Upper lobe of left lung (tissue), 6 donors: Measurements from ENCODE around the gene C3orf70. TPM values are rescaled to one million over a fixed set of nuclear protein-coding genes. Genes with fewer than 3 reads are reported as not detected.

ENCODE experiments used
- ATAC-seq, 2 donors: fragments of 200-7000 bp; cut with Tn5 transposase; one replicate each; pipeline ENCODE4 v1.9.1; 2022; ENCODE audit warnings: mild to moderate bottlenecking in 2 of 2, moderate library complexity in 2 of 2; ENCODE audit not compliant: low FRiP score in 2 of 2
- DNase-seq, 2 donors: peaks; one replicate each; pipeline ENCODE4 v3.0.0-alpha.2; 2019 to 2020
- H3K27ac ChIP-seq, 4 donors: fragments of 200-600 bp; sonication (generic); one replicate each; pipeline ENCODE4 v1.5.1; 2016 to 2019
- H3K27me3 ChIP-seq, 4 donors: fragments of 200-600 bp; sonication (generic); one replicate each; pipeline ENCODE4 v1.5.1; 2017 to 2019
- H3K36me3 ChIP-seq, 4 donors: fragments of 200-600 bp; sonication (generic); one replicate each; pipeline ENCODE4 v1.5.1; 2016 to 2019
- H3K4me1 ChIP-seq, 4 donors: fragments of 200-600 bp; sonication (generic); one replicate each; pipeline ENCODE4 v1.5.1; 2018 to 2019
- H3K4me3 ChIP-seq, 4 donors: fragments of 200-600 bp; sonication (generic); one replicate each; pipeline ENCODE4 v1.5.1; 2017 to 2019; ENCODE audit warnings: mild to moderate bottlenecking in 2 of 4, moderate library complexity in 1 of 4
- H3K9me3 ChIP-seq, 4 donors: fragments of 200-600 bp; sonication (generic); one replicate each; pipeline ENCODE4 v1.5.1; 2018 to 2019
- EP300 ChIP-seq, 4 donors: sonication (generic); formaldehyde crosslinking; IDR thresholded peaks; one replicate each; pipeline ENCODE4 v1.5.1; 2017; ENCODE audit warnings: antibody characterized with exemption in 4 of 4, control low read depth in 2 of 4
- POLR2A ChIP-seq, 4 donors: fragments of 450-650 bp; IDR thresholded peaks; one replicate each; pipeline ENCODE4 v1.5.1; 2016 to 2017; ENCODE audit warnings: antibody characterized with exemption in 4 of 4, mild to moderate bottlenecking in 2 of 4
- POLR2AphosphoS5 ChIP-seq, 2 donors: sonication (generic); formaldehyde crosslinking; IDR thresholded peaks; one replicate each; pipeline ENCODE4 v1.5.1; 2017; ENCODE audit warnings: antibody characterized with exemption in 2 of 2
- WGBS, 2 donors: methylation state at CpG; one replicate each; pipeline ENCODE4 v1.1.5; 2017 to 2018; 5-methylcytosine and 5-hydroxymethylcytosine counted together
- total RNA-seq, 6 donors: library from RNA; depleted of rRNA in 4 of 6; stranded (reverse); fragments of >200 nt in 4 of 6; gene quantifications; one replicate each; pipeline versions ENCODE4 v1.1.0 to v1.2.1, GENCODE V29; 2016 to 2021
- TF ChIP-seq, protein P1 (sequence below), 6 experiments: fragments of 450-650 bp in 4 of 6; fragments of 200-600 bp in 2 of 6; sonication (generic) in 2 of 6; IDR thresholded peaks; one replicate each; pipeline ENCODE4 v1.5.1; 2016 to 2019; ENCODE audit warnings: antibody characterized with exemption in 6 of 6
- donor health status: DM: no; HTN: no; CAD: no; lungs with moderate emphysema.
- donor health status: DM: no; HTN: yes; CAD: no; lungs with severe emphysema.

The C3orf70 gene
- total RNA-seq, 6 donors from 2014 or later = 0.67 to 3.9 (median 1.6) TPM

DNA sequence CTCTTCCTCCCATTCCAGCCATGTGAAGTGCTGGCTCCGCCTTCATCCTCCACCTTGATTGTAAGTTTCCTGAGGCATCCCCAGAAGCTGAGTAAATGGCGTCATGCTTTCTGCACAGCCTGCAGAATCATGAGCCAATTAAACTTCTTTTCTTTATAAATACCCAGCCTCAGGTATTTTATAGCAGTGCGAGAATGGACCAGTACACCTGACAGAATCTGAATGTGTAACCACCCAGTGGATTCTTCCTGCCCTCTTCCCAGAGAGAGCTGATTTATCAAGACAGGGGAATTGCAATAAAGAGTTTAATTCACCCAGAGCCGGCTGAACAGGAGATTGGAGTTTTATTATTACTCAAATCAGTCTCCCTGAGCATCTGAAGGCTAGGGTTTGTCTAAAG, 86.6 kb downstream of the C3orf70 start:
- no peaks in the 10 kb centered on the region for H3K36me3 ChIP-seq
- 93 to 96% methylated on average over 4 of the region's 4 CpGs for WGBS, 2 donors
- no peak for TF ChIP-seq POLR2AphosphoS5 (IDR thresholded peaks at IDR 0.05)
- TF ChIP-seq EP300 (IDR thresholded peaks at IDR 0.05) = no peak
- TF ChIP-seq, protein P1, sequence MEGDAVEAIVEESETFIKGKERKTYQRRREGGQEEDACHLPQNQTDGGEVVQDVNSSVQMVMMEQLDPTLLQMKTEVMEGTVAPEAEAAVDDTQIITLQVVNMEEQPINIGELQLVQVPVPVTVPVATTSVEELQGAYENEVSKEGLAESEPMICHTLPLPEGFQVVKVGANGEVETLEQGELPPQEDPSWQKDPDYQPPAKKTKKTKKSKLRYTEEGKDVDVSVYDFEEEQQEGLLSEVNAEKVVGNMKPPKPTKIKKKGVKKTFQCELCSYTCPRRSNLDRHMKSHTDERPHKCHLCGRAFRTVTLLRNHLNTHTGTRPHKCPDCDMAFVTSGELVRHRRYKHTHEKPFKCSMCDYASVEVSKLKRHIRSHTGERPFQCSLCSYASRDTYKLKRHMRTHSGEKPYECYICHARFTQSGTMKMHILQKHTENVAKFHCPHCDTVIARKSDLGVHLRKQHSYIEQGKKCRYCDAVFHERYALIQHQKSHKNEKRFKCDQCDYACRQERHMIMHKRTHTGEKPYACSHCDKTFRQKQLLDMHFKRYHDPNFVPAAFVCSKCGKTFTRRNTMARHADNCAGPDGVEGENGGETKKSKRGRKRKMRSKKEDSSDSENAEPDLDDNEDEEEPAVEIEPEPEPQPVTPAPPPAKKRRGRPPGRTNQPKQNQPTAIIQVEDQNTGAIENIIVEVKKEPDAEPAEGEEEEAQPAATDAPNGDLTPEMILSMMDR (IDR thresholded peaks at IDR 0.05) = no peak
- TF ChIP-seq POLR2A (IDR thresholded peaks at IDR 0.05) = no peak
- no peaks in the 10 kb centered on the region for H3K4me1 ChIP-seq
- H3K9me3 ChIP-seq = peaks cover 0 to under 1% (median 0%) of the 10 kb centered on the region in 4 donors
- no peak overlapping the region for H3K27ac ChIP-seq
- DNase-seq = no peak
- H3K27me3 ChIP-seq = no peaks in the 10 kb centered on the region
- no peak overlapping the region for H3K4me3 ChIP-seq
- no peak for ATAC-seq

DNA sequence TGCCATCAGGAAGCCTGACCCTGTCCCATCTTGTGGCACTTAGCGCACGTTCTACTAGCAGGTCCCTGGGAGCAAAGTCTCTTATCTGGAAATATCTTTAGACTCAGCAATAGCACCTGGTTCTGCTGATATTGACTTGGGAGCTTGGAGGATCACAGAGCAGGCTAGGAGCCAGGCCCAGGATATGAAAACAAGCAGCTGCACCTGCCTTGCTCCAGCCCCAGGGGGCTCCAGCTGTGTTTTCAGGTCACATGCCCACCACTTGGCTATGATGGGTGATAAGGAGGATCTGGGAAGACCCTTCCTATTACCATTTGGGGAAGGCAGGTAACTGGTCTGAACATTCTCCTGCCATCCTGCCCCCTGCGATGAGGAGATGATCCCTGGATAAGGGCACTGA, 87.8 kb downstream of the C3orf70 start:
- ATAC-seq = no peak
- no peak for DNase-seq
- Histone ChIP-seq H3K4me1 (no peaks in the 10 kb centered on the region), H3K36me3 (no peaks in the 10 kb centered on the region), H3K27me3 (no peaks in the 10 kb centered on the region), H3K9me3 (peaks cover 0 to 10% (median 2%) of the 10 kb centered on the region in 4 donors), H3K4me3 (no peak overlapping the region), H3K27ac (no peak overlapping the region)
- TF ChIP-seq EP300 (IDR thresholded peaks at IDR 0.05) (no peak), POLR2AphosphoS5 (IDR thresholded peaks at IDR 0.05) (no peak), POLR2A (IDR thresholded peaks at IDR 0.05) (no peak)
- TF ChIP-seq, protein P1 (IDR thresholded peaks at IDR 0.05) = no peak
- 94 to 100% methylated on average over 1 to 3 of the region's 3 CpGs for WGBS, 2 donors

DNA sequence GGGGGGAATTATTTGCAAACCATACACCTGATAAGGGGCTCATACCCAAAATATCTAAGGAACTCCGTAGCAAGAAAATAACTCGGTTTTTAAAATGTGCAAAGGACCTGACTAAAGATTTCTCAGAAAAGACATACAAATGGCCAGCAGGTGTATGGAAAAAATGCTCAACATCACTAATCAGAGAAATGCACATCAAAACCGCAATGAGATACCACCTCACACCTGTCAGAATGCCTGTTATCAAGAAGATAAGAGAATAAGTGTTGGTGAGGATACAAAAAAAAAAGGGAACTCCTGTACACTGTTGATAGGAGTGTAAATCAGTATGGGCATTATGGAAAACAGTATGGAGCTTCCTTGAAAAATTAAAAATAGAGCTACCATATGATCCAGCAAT, 89.4 kb downstream of the C3orf70 start:
- 86 to 87% methylated on average over 3 of the region's 3 CpGs for WGBS, 2 donors
- Histone ChIP-seq H3K4me1 (no peaks in the 10 kb centered on the region), H3K9me3 (peaks cover 0 to 10% (median 2%) of the 10 kb centered on the region in 4 donors), H3K27me3 (no peaks in the 10 kb centered on the region), H3K27ac (no peak overlapping the region), H3K4me3 (no peak overlapping the region), H3K36me3 (no peaks in the 10 kb centered on the region)
- no peak for ATAC-seq
- no peak for DNase-seq
- TF ChIP-seq, protein P1 (IDR thresholded peaks at IDR 0.05) = no peak
- TF ChIP-seq POLR2AphosphoS5 (IDR thresholded peaks at IDR 0.05) = no peak
- no peak for TF ChIP-seq POLR2A (IDR thresholded peaks at IDR 0.05)
- no peak for TF ChIP-seq EP300 (IDR thresholded peaks at IDR 0.05)

DNA sequence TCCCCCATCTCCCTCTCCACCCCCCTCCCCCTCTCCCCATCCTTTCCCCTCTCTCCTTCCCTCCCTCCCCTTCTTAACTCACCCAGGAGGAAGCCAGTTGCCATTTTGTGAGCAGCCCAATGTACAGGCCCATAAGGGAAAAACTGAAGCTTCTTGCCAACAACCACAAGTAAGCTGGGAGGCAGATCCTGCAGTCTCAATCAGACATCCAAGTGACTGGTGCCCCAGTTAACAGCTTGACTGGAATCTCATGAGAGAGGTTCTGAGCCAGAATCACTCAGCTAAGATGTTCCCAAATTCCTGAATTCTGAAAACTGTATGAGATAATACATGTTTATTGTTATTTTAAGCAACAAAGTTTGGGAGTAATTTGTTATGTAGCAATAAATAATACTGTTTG, 90.7 kb downstream of the C3orf70 start:
- DNase-seq (no peak), ATAC-seq (no peak)
- Histone ChIP-seq H3K4me1 (no peaks in the 10 kb centered on the region), H3K4me3 (no peak overlapping the region), H3K9me3 (peaks cover 0 to 14% (median 7%) of the 10 kb centered on the region in 4 donors), H3K27ac (no peak overlapping the region), H3K36me3 (no peaks in the 10 kb centered on the region), H3K27me3 (no peaks in the 10 kb centered on the region)
- TF ChIP-seq POLR2AphosphoS5 (IDR thresholded peaks at IDR 0.05) = no peak
- TF ChIP-seq POLR2A (IDR thresholded peaks at IDR 0.05) = no peak
- no peak for TF ChIP-seq EP300 (IDR thresholded peaks at IDR 0.05)
- TF ChIP-seq, protein P1 (IDR thresholded peaks at IDR 0.05) = no peak

DNA sequence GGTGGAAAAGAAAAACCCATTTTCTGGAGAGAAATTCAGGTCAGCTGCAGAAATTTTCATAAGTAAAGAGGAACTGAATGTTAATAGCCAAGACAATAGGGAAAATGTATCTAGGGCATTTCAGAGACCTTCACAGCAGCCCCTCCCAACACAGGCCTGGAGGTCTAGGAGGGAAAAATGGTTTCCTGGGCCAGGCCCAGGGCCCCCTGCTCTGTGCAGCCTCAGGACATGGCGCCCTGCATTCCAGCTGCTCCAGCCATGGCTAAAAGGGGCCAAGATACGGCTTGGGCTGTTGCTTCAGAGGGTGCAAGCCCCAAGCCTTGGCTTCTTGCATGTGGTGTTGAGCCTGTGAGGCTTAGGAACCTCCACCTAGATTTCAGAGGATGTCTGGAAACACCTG, 92.2 kb downstream of the C3orf70 start:
- H3K4me3 ChIP-seq = no peak overlapping the region
- H3K9me3 ChIP-seq = peaks cover 0 to 14% (median 9%) of the 10 kb centered on the region in 4 donors
- no peak for ATAC-seq
- DNase-seq = no peak
- no peaks in the 10 kb centered on the region for H3K4me1 ChIP-seq
- H3K27me3 ChIP-seq = no peaks in the 10 kb centered on the region
- no peaks in the 10 kb centered on the region for H3K36me3 ChIP-seq
- no peak overlapping the region for H3K27ac ChIP-seq
- 100% methylated on average over 2 of the region's 2 CpGs; no CpG with 5 or more reads in 1 of the 2 donors for WGBS, 2 donors
- TF ChIP-seq EP300 (IDR thresholded peaks at IDR 0.05) (no peak), POLR2AphosphoS5 (IDR thresholded peaks at IDR 0.05) (no peak), POLR2A (IDR thresholded peaks at IDR 0.05) (no peak)
- TF ChIP-seq, protein P1 (IDR thresholded peaks at IDR 0.05) = no peak
